Activated T-cell treated with anti-CD3 and anti-CD28 coated beads, Interleukin-2, amount 50 U/mL, for 72 hours (primary cell): ENCODE results near the gene CLPX. TPM values are rescaled to one million over a fixed set of nuclear protein-coding genes. Genes with fewer than 3 reads are reported as not detected.
"Not testable (repeated sequence)": the region's sequence is repeated elsewhere in the genome, so short reads cannot be mapped to it uniquely, and the experiment has no call there.

Experiments used
- ATAC-seq, 2 donors: fragments of 150-1000 bp; cut with Tn5 transposase; replicated peaks in 1 of 2; 2 replicates each; pipeline ENCODE4 v1.10.0; 2021; ENCODE audit warnings: moderate library complexity in 2 of 2, mild to moderate bottlenecking in 1 of 2
- DNase-seq, 2 donors: peaks; one replicate each; pipeline ENCODE4 v3.0.0; 2021 to 2022; ENCODE audit warnings: mixed read lengths in 1 of 2
- H3K27ac Mint-ChIP-seq: one replicate; pipeline ENCODE4 v1.8.0; 2022; ENCODE audit warnings: mild to moderate bottlenecking, moderate library complexity, mixed read lengths
- H3K27me3 Mint-ChIP-seq: one replicate; pipeline ENCODE4 v1.8.0; 2022; ENCODE audit warnings: low read depth, mixed read lengths
- H3K36me3 Mint-ChIP-seq, 2 donors: one replicate each; pipeline ENCODE4 v1.8.0; 2022; ENCODE audit warnings: mixed read lengths in 2 of 2, mild to moderate bottlenecking in 1 of 2; ENCODE audit not compliant: insufficient read depth in 2 of 2
- H3K4me1 Mint-ChIP-seq: one replicate; pipeline ENCODE4 v1.8.0; 2022; ENCODE audit warnings: low read depth, mixed read lengths
- H3K4me3 Mint-ChIP-seq, 2 donors: one replicate each; pipeline ENCODE4 v1.8.0; 2022; ENCODE audit warnings: mild to moderate bottlenecking in 2 of 2, mixed read lengths in 2 of 2, moderate library complexity in 2 of 2
- H3K9me3 Mint-ChIP-seq, 2 donors: one replicate each; pipeline ENCODE4 v1.8.0; 2022; ENCODE audit warnings: mixed read lengths in 2 of 2
- total RNA-seq, 2 donors: library from RNA; stranded (reverse); gene quantifications; one replicate each; pipeline ENCODE4 v1.2.3, GENCODE V29; 2022

Gene CLPX
- total RNA-seq, 2 donors from 2014 or later = 61.9 to 64.5 TPM

- Mint-ChIP-seq H3K9me3 (no peaks in the 10 kb centered on the region), H3K36me3 (peaks cover 2 to 17% of the 10 kb centered on the region in 2 donors), H3K4me1 (no peaks in the 10 kb centered on the region), H3K27ac (no peak overlapping the region), H3K4me3 (no peak overlapping the region), H3K27me3 (no peaks in the 10 kb centered on the region)
- DNase-seq (no peak), ATAC-seq (no peak)
These were observed 9.1 kb downstream of the CLPX start for GRCh38 chr15:65176056-65176455.

GRCh38 chr15:65175511-65175910, 9.6 kb downstream of the CLPX start:
- peaks cover 2 to 15% of the 10 kb centered on the region in 2 donors for H3K36me3 Mint-ChIP-seq
- H3K27ac Mint-ChIP-seq = no peak overlapping the region
- no peaks in the 10 kb centered on the region for H3K4me1 Mint-ChIP-seq

GRCh38 chr15:65174509-65174908, 10.6 kb downstream of the CLPX start:
- no peaks in the 10 kb centered on the region for H3K4me1 Mint-ChIP-seq

More at GRCh38 chr15:65175511-65175910, 9.6 kb downstream of the CLPX start:
- no peaks in the 10 kb centered on the region for H3K27me3 Mint-ChIP-seq
- no peaks in the 10 kb centered on the region for H3K9me3 Mint-ChIP-seq
- DNase-seq (no peak), ATAC-seq (no peak)
- no peak overlapping the region for H3K4me3 Mint-ChIP-seq

GRCh38 chr15:65172531-65172930, 12.6 kb downstream of the CLPX start:
- peaks cover 2 to 12% of the 10 kb centered on the region in 2 donors for H3K36me3 Mint-ChIP-seq
- no peak overlapping the region for H3K4me3 Mint-ChIP-seq
- no peaks in the 10 kb centered on the region for H3K27me3 Mint-ChIP-seq
- ATAC-seq (no peak), DNase-seq (no peak)
- H3K27ac Mint-ChIP-seq = no peak overlapping the region
- peaks cover 5% of the 10 kb centered on the region for H3K4me1 Mint-ChIP-seq
- no peaks in the 10 kb centered on the region for H3K9me3 Mint-ChIP-seq

More at GRCh38 chr15:65174509-65174908, 10.6 kb downstream of the CLPX start:
- ATAC-seq (no peak), DNase-seq (no peak)
- Mint-ChIP-seq H3K9me3 (no peaks in the 10 kb centered on the region), H3K36me3 (peaks cover 2 to 15% of the 10 kb centered on the region in 2 donors), H3K27me3 (no peaks in the 10 kb centered on the region), H3K4me3 (no peak overlapping the region), H3K27ac (no peak overlapping the region)

GRCh38 chr15:65171428-65171827, 13.7 kb downstream of the CLPX start:
- Mint-ChIP-seq H3K4me3 (no peak overlapping the region), H3K27ac (no peak overlapping the region), H3K9me3 (no peaks in the 10 kb centered on the region), H3K36me3 (peaks cover 2 to 8% of the 10 kb centered on the region in 2 donors), H3K4me1 (peaks cover 5% of the 10 kb centered on the region), H3K27me3 (no peaks in the 10 kb centered on the region)
- no peak for DNase-seq
- no peak for ATAC-seq

GRCh38 chr15:65165875-65166274, 19.3 kb downstream of the CLPX start:
- no peak overlapping the region for H3K27ac Mint-ChIP-seq
- no peaks in the 10 kb centered on the region for H3K36me3 Mint-ChIP-seq
- H3K4me1 Mint-ChIP-seq = peaks cover 10% of the 10 kb centered on the region
- H3K27me3 Mint-ChIP-seq = no peaks in the 10 kb centered on the region
- no peaks in the 10 kb centered on the region for H3K9me3 Mint-ChIP-seq
- DNase-seq (no peak), ATAC-seq (no peak)
- H3K4me3 Mint-ChIP-seq = no peak overlapping the region

- H3K27ac Mint-ChIP-seq = no peak overlapping the region
- DNase-seq (no peak), ATAC-seq (no peak)
- H3K4me3 Mint-ChIP-seq = no peak overlapping the region
- no peaks in the 10 kb centered on the region for H3K36me3 Mint-ChIP-seq
- H3K4me1 Mint-ChIP-seq = peaks cover 10% of the 10 kb centered on the region
- H3K27me3 Mint-ChIP-seq = no peaks in the 10 kb centered on the region
- H3K9me3 Mint-ChIP-seq = no peaks in the 10 kb centered on the region
These were observed 21.0 kb downstream of the CLPX start for GRCh38 chr15:65164139-65164538.

- no peak overlapping the region for H3K4me3 Mint-ChIP-seq
- DNase-seq (no peak), ATAC-seq (no peak)
- peaks cover 9% of the 10 kb centered on the region for H3K4me1 Mint-ChIP-seq
- no peaks in the 10 kb centered on the region for H3K27me3 Mint-ChIP-seq
- H3K36me3 Mint-ChIP-seq = no peaks in the 10 kb centered on the region
- no peak overlapping the region for H3K27ac Mint-ChIP-seq
- H3K9me3 Mint-ChIP-seq = no peaks in the 10 kb centered on the region
These were observed 22.1 kb downstream of the CLPX start for GRCh38 chr15:65163041-65163440.

GRCh38 chr15:65156692-65157091, 28.4 kb downstream of the CLPX start:
- Mint-ChIP-seq H3K27me3 (no peaks in the 10 kb centered on the region), H3K9me3 (no peaks in the 10 kb centered on the region), H3K4me1 (no peaks in the 10 kb centered on the region), H3K27ac (no peak overlapping the region), H3K36me3 (peaks cover 8 to 26% of the 10 kb centered on the region in 2 donors), H3K4me3 (no peak overlapping the region)
- DNase-seq (no peak), ATAC-seq (no peak)

GRCh38 chr15:65154720-65155119, 30.4 kb downstream of the CLPX start:
- DNase-seq (no peak), ATAC-seq (no peak)
- Mint-ChIP-seq H3K4me1 (no peaks in the 10 kb centered on the region), H3K4me3 (no peak overlapping the region), H3K27ac (no peak overlapping the region), H3K9me3 (no peaks in the 10 kb centered on the region), H3K27me3 (no peaks in the 10 kb centered on the region), H3K36me3 (peaks cover 8 to 31% of the 10 kb centered on the region in 2 donors)

- Mint-ChIP-seq H3K9me3 (no peaks in the 10 kb centered on the region), H3K36me3 (peaks cover 2 to 7% of the 10 kb centered on the region in 2 donors), H3K27ac (no peak overlapping the region), H3K4me3 (no peak overlapping the region), H3K27me3 (no peaks in the 10 kb centered on the region), H3K4me1 (no peaks in the 10 kb centered on the region)
- ATAC-seq = no peak
- DNase-seq = no peak
These were observed 37.2 kb downstream of the CLPX start for GRCh38 chr15:65147902-65148301.

GRCh38 chr15:65146438-65146837, 38.7 kb downstream of the CLPX start:
- DNase-seq (no peak), ATAC-seq (no peak)
- Mint-ChIP-seq H3K27me3 (no peaks in the 10 kb centered on the region), H3K4me3 (no peak overlapping the region), H3K36me3 (peaks cover 0 to 3% of the 10 kb centered on the region in 2 donors), H3K9me3 (no peaks in the 10 kb centered on the region), H3K27ac (no peak overlapping the region), H3K4me1 (no peaks in the 10 kb centered on the region)

- DNase-seq, H3K9me3 Mint-ChIP-seq, H3K27me3 Mint-ChIP-seq, H3K36me3 Mint-ChIP-seq, ATAC-seq, H3K27ac Mint-ChIP-seq, H3K4me3 Mint-ChIP-seq: not testable (repeated sequence)
- H3K4me1 Mint-ChIP-seq = peaks cover 11% of the 10 kb centered on the region
These were observed 46.5 kb downstream of the CLPX start for GRCh38 chr15:65138631-65139030.

GRCh38 chr15:65137893-65138292, 47.2 kb downstream of the CLPX start:
- H3K4me1 Mint-ChIP-seq = peaks cover 11% of the 10 kb centered on the region
- not testable (repeated sequence) for H3K9me3 Mint-ChIP-seq, H3K27ac Mint-ChIP-seq, DNase-seq, H3K27me3 Mint-ChIP-seq, H3K4me3 Mint-ChIP-seq, ATAC-seq
- H3K36me3 Mint-ChIP-seq = peaks cover 6 to 11% of the 10 kb centered on the region in 2 donors
